Stimulated activated CD8-positive, alpha-beta memory T cell treated with anti-CD3 and anti-CD28 coated beads, Interleukin-12 subunit alpha, Interleukin-12 subunit beta, amount 100 ng/mL, for 1 hour (primary cell): Measurements from ENCODE around the gene TULP1.
"Not testable (repeated sequence)": the region's sequence is repeated elsewhere in the genome, so short reads cannot be mapped to it uniquely, and the experiment has no call there.

Experiments
- DNase-seq: peaks from one replicate; pipeline ENCODE4 v3.0.0-alpha.2; 2020; ENCODE audit warnings: low read depth

Gene TULP1

GRCh38 chr6:35512740-35513139 is at the start of gene TULP1:
TULP1 (minus strand) TSS chr6:35512896; CDS start chr6:35512858, 38 bp downstream.
- no peak for DNase-seq

GRCh38 chr6:35562060-35562459 is 49.4 kb upstream of the TULP1 start:
- DNase-seq: no peak

GRCh38 chr6:35561113-35561512 is 48.4 kb upstream of the TULP1 start:
- DNase-seq: no peak

GRCh38 chr6:35558571-35558970 is 45.9 kb upstream of the TULP1 start:
- DNase-seq: no peak

- no peak for DNase-seq
Observed at GRCh38 chr6:35557239-35557638, 44.5 kb upstream of the TULP1 start.

- DNase-seq: no peak
Observed at GRCh38 chr6:35554811-35555210, 42.1 kb upstream of the TULP1 start.

GRCh38 chr6:35553315-35553714 is 40.6 kb upstream of the TULP1 start:
- DNase-seq: no peak

- DNase-seq: peak; percentile 35
Observed at GRCh38 chr6:35552285-35552917, 39.7 kb upstream of the TULP1 start.

- DNase-seq: no peak
Observed at GRCh38 chr6:35550437-35550836, 37.7 kb upstream of the TULP1 start.

- DNase-seq: no peak
Observed at GRCh38 chr6:35547676-35548075, 35.0 kb upstream of the TULP1 start.

- no peak for DNase-seq
Observed at GRCh38 chr6:35544769-35545361, 32.2 kb upstream of the TULP1 start.

GRCh38 chr6:35543459-35544193 is 30.9 kb upstream of the TULP1 start:
- no peak for DNase-seq

- DNase-seq: no peak
Observed at GRCh38 chr6:35541836-35542235, 29.1 kb upstream of the TULP1 start.

- no peak for DNase-seq
Observed at GRCh38 chr6:35539223-35539622, 26.5 kb upstream of the TULP1 start.

- not testable (repeated sequence) for DNase-seq
Observed at GRCh38 chr6:35535847-35536246, 23.2 kb upstream of the TULP1 start.

- no peak for DNase-seq
Observed at GRCh38 chr6:35534407-35535170, 21.9 kb upstream of the TULP1 start.

GRCh38 chr6:35533981-35534380 is 21.3 kb upstream of the TULP1 start:
- DNase-seq: no peak

GRCh38 chr6:35532126-35532525 is 19.4 kb upstream of the TULP1 start:
- DNase-seq: no peak

- DNase-seq: no peak
Observed at GRCh38 chr6:35524380-35525020, 11.8 kb upstream of the TULP1 start.

GRCh38 chr6:35522660-35523658 is 10.3 kb upstream of the TULP1 start:
- peak; percentile 68 for DNase-seq

GRCh38 chr6:35522151-35522550 is 9.5 kb upstream of the TULP1 start:
- DNase-seq: no peak
